Measurements from ENCODE around the gene PLEKHS1. TPM values are rescaled to one million over a fixed set of nuclear protein-coding genes. Genes with fewer than 3 reads are reported as not detected.
"Not testable (repeated sequence)": the region's sequence is repeated elsewhere in the genome, so short reads cannot be mapped to it uniquely, and the experiment has no call there.

Gene PLEKHS1
- total RNA-seq, 1 experiment from 2014 or later: 4.9 TPM

DNA sequence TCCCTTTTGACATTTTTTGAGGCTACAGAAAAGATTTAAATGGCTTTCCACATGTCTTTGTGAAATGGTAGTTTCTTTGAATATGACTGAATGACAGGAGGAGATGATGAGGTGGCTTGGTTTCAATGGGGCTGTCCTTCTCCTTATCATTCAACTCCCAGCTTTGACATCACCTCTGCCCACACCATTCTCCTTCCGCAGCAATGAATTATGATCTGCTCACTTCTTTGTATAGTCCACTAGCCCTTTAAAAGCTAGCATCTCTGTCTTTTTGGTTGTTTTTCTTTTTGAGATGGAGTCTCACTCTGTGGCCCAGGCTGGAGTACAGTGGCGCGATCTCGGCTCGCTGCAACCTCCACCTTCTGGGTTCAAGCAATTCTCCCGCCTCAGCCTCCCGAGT lies 70.7 kb downstream of the PLEKHS1 start:
- Histone ChIP-seq H4K20me1 (ENCODE audit: insufficient read depth) (no peaks in the 10 kb centered on the region), H3K36me3 (ENCODE audit: low read depth) (no peaks in the 10 kb centered on the region), H3K4me3 (no peak overlapping the region), H3K27ac (no peak overlapping the region), H3K27me3 (ENCODE audit: insufficient read depth, low read depth) (no peaks in the 10 kb centered on the region), H3K79me2 (ENCODE audit: low read depth) (no peaks in the 10 kb centered on the region), H3K9me2 (ENCODE audit: insufficient read depth) (no peaks in the 10 kb centered on the region), H3K4me2 (no peak overlapping the region), H2AFZ (no peak overlapping the region), H3K9me3 (ENCODE audit: insufficient read depth, low read depth) (no peaks in the 10 kb centered on the region), H3K4me1 (replicated peaks; ENCODE audit: insufficient read depth) (no peaks in the 10 kb centered on the region), H3F3A (ENCODE audit: insufficient read depth, low read depth) (no peaks in the 10 kb centered on the region)
- BruUV-seq (replicated peaks): no TSS peak
- ChIA-PET CTCF (no interaction called here), POLR2A (ENCODE audit: unreplicated experiment) (no interaction called here)
- DNase-seq: no peak
- intact Hi-C loops (cut with micrococcal nuclease; ENCODE audit: unreplicated experiment): no loop called here
- TF ChIP-seq, protein P1, sequence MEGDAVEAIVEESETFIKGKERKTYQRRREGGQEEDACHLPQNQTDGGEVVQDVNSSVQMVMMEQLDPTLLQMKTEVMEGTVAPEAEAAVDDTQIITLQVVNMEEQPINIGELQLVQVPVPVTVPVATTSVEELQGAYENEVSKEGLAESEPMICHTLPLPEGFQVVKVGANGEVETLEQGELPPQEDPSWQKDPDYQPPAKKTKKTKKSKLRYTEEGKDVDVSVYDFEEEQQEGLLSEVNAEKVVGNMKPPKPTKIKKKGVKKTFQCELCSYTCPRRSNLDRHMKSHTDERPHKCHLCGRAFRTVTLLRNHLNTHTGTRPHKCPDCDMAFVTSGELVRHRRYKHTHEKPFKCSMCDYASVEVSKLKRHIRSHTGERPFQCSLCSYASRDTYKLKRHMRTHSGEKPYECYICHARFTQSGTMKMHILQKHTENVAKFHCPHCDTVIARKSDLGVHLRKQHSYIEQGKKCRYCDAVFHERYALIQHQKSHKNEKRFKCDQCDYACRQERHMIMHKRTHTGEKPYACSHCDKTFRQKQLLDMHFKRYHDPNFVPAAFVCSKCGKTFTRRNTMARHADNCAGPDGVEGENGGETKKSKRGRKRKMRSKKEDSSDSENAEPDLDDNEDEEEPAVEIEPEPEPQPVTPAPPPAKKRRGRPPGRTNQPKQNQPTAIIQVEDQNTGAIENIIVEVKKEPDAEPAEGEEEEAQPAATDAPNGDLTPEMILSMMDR (conservative IDR thresholded peaks at IDR 0.05): no peak
- no peak for TF ChIP-seq EZH2 (IDR thresholded peaks at IDR 0.05; ENCODE audit: low read depth)

GRCh38 chr10:113823389-113823788 lies 71.9 kb downstream of the PLEKHS1 start:
- Histone ChIP-seq H3K27me3 (ENCODE audit: insufficient read depth, low read depth) (no peaks in the 10 kb centered on the region), H3F3A (ENCODE audit: insufficient read depth, low read depth) (no peaks in the 10 kb centered on the region), H4K20me1 (ENCODE audit: insufficient read depth) (no peaks in the 10 kb centered on the region), H3K9me2 (ENCODE audit: insufficient read depth) (no peaks in the 10 kb centered on the region), H3K4me3 (no peak overlapping the region), H3K4me2 (no peak overlapping the region), H2AFZ (no peak overlapping the region), H3K9me3 (ENCODE audit: insufficient read depth, low read depth) (no peaks in the 10 kb centered on the region), H3K36me3 (ENCODE audit: low read depth) (no peaks in the 10 kb centered on the region), H3K79me2 (ENCODE audit: low read depth) (no peaks in the 10 kb centered on the region), H3K27ac (no peak overlapping the region), H3K4me1 (replicated peaks; ENCODE audit: insufficient read depth) (no peaks in the 10 kb centered on the region)
- DNase-seq: no peak
- CTCF ChIA-PET: no interaction called here
- BruUV-seq (replicated peaks): no TSS peak
- POLR2A ChIA-PET (ENCODE audit: unreplicated experiment): no interaction called here
- intact Hi-C loops (cut with micrococcal nuclease; ENCODE audit: unreplicated experiment): no loop called here
- TF ChIP-seq EZH2 (IDR thresholded peaks at IDR 0.05; ENCODE audit: low read depth): no peak
- TF ChIP-seq, protein P1 (conservative IDR thresholded peaks at IDR 0.05): no peak

- Histone ChIP-seq H3K4me3 (no peak overlapping the region), H3K79me2 (ENCODE audit: low read depth) (no peaks in the 10 kb centered on the region), H3K4me1 (replicated peaks; ENCODE audit: insufficient read depth) (no peaks in the 10 kb centered on the region), H2AFZ (no peak overlapping the region), H3K9me3 (ENCODE audit: insufficient read depth, low read depth) (no peaks in the 10 kb centered on the region), H3K4me2 (no peak overlapping the region), H3F3A (ENCODE audit: insufficient read depth, low read depth) (no peaks in the 10 kb centered on the region), H3K9me2 (ENCODE audit: insufficient read depth) (no peaks in the 10 kb centered on the region), H3K27ac (no peak overlapping the region), H3K27me3 (ENCODE audit: insufficient read depth, low read depth) (no peaks in the 10 kb centered on the region), H3K36me3 (ENCODE audit: low read depth) (no peaks in the 10 kb centered on the region), H4K20me1 (ENCODE audit: insufficient read depth) (no peaks in the 10 kb centered on the region)
- DNase-seq: no peak
- no TSS peak for BruUV-seq (replicated peaks)
- intact Hi-C loops (cut with micrococcal nuclease; ENCODE audit: unreplicated experiment): no loop called here
- TF ChIP-seq, protein P1 (conservative IDR thresholded peaks at IDR 0.05): no peak
- no peak for TF ChIP-seq EZH2 (IDR thresholded peaks at IDR 0.05; ENCODE audit: low read depth)
- POLR2A ChIA-PET (ENCODE audit: unreplicated experiment): no interaction called here
- CTCF ChIA-PET: no interaction called here
Measured at GRCh38 chr10:113825791-113826190, 74.3 kb downstream of the PLEKHS1 start.

DNA sequence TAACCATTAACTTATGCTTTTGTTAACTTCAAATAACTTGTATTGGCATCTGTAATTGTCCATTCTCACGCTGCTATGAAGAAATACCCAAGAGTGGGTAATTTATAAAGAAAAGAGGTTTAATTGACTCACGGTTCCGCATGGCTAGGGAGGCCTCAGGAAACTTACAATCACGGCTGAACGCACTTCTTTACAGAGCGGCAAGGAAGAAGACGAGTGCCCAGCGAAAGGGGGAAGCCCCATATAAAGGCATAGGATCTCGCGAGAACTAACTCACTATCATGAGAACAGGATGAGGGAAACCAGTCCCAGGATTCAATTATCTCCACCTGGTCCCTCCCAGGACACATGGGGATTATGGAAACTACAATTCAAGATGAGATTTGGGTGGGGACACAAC lies 77.1 kb downstream of the PLEKHS1 start:
- H3K36me3 ChIP-seq (ENCODE audit: low read depth); H3K79me2 ChIP-seq (ENCODE audit: low read depth); H3K9me3 ChIP-seq (ENCODE audit: insufficient read depth, low read depth); H4K20me1 ChIP-seq (ENCODE audit: insufficient read depth); DNase-seq; H3K4me3 ChIP-seq; H3K27me3 ChIP-seq (ENCODE audit: insufficient read depth, low read depth); H3K27ac ChIP-seq; H3K4me2 ChIP-seq; H3F3A ChIP-seq (ENCODE audit: insufficient read depth, low read depth); POLR2A ChIA-PET (ENCODE audit: unreplicated experiment); BruUV-seq (replicated peaks); H3K9me2 ChIP-seq (ENCODE audit: insufficient read depth); H3K4me1 ChIP-seq (replicated peaks; ENCODE audit: insufficient read depth); H2AFZ ChIP-seq; CTCF ChIA-PET; intact Hi-C loops (cut with micrococcal nuclease; ENCODE audit: unreplicated experiment): not testable (repeated sequence)

Measured in PC-9 (cell line).